HUES64 (cell line): ENCODE data around the gene NMRAL1.

Source experiments
- H3K27ac ChIP-seq: 2 replicates; pipeline ENCODE4 v1.7.0; 2013; ENCODE audit warnings: low read depth, low read length, inconsistent platforms
- H3K27me3 ChIP-seq: 2 replicates; pipeline ENCODE4 v1.6.1; 2013; ENCODE audit warnings: mild to moderate bottlenecking, low read length; ENCODE audit not compliant: insufficient read depth
- H3K36me3 ChIP-seq: 2 replicates; pipeline ENCODE4 v1.6.1; 2013; ENCODE audit warnings: mild to moderate bottlenecking, low read length; ENCODE audit not compliant: insufficient read depth
- H3K4me1 ChIP-seq: 2 replicates; pipeline ENCODE4 v1.6.1; 2013; ENCODE audit warnings: mild to moderate bottlenecking, low read length, moderate library complexity; ENCODE audit not compliant: insufficient read depth
- H3K4me3 ChIP-seq: 2 replicates; pipeline ENCODE4 v1.5.1; 2013; ENCODE audit warnings: mild to moderate bottlenecking, low read length, moderate library complexity
- H3K9ac ChIP-seq: 2 replicates; pipeline ENCODE4 v1.6.1; 2013; ENCODE audit warnings: mild to moderate bottlenecking, low read depth, low read length
- H3K9me3 ChIP-seq: 2 replicates; pipeline ENCODE4 v1.6.1; 2013; ENCODE audit warnings: low read depth, low read length; ENCODE audit not compliant: insufficient read depth
- WGBS: fragments of 150-250, 120-280 bp; methylation state at CpG from one replicate; pipeline ENCODE4 v1.1.7; 2013; ENCODE audit warnings: missing lambda C conversion rate; 5-methylcytosine and 5-hydroxymethylcytosine counted together

NMRAL1 gene

GRCh38 chr16:4501071-4501478, 26.6 kb upstream of the NMRAL1 start:
- no peaks in the 10 kb centered on the region for H3K9me3 ChIP-seq
- 86% methylated on average over 5 of the region's 5 CpGs for WGBS
- H3K4me1 ChIP-seq, result peaks cover 20% of the 10 kb centered on the region; the same call in 1 of the 2 replicates
- H3K27me3 ChIP-seq, result no peaks in the 10 kb centered on the region
- no peak overlapping the region for H3K27ac ChIP-seq
- H3K36me3 ChIP-seq, result no peaks in the 10 kb centered on the region
- no peak overlapping the region for H3K4me3 ChIP-seq
- H3K9ac ChIP-seq, result no peak overlapping the region

GRCh38 chr16:4500272-4500671, 25.8 kb upstream of the NMRAL1 start:
- peaks cover 24% of the 10 kb centered on the region; the same call in 1 of the 2 replicates for H3K4me1 ChIP-seq
- H3K9ac ChIP-seq, result no peak overlapping the region
- no peaks in the 10 kb centered on the region for H3K9me3 ChIP-seq
- 0 out of 2 replicates have a peak overlapping the region, but pooled peaks have one; percentile 17 for H3K27ac ChIP-seq
- H3K27me3 ChIP-seq, result no peaks in the 10 kb centered on the region
- H3K4me3 ChIP-seq, result no peak overlapping the region
- no peaks in the 10 kb centered on the region for H3K36me3 ChIP-seq
- 72% methylated on average over 3 of the region's 3 CpGs for WGBS

GRCh38 chr16:4499196-4499555, 24.8 kb upstream of the NMRAL1 start:
- H3K9me3 ChIP-seq, result no peaks in the 10 kb centered on the region
- H3K4me1 ChIP-seq, result peaks cover 25% of the 10 kb centered on the region; the same call in 1 of the 2 replicates
- no peaks in the 10 kb centered on the region for H3K27me3 ChIP-seq
- no peak overlapping the region for H3K9ac ChIP-seq
- H3K27ac ChIP-seq, result no peak overlapping the region
- 98% methylated on average over 3 of the region's 4 CpGs for WGBS
- H3K4me3 ChIP-seq, result no peak overlapping the region
- H3K36me3 ChIP-seq, result no peaks in the 10 kb centered on the region

- 91% methylated on average over 8 of the region's 8 CpGs for WGBS
- H3K9ac ChIP-seq, result no peak overlapping the region
- no peak overlapping the region for H3K27ac ChIP-seq
- H3K4me1 ChIP-seq, result peaks cover 25% of the 10 kb centered on the region; the same call in 1 of the 2 replicates
- no peaks in the 10 kb centered on the region for H3K27me3 ChIP-seq
- no peaks in the 10 kb centered on the region for H3K9me3 ChIP-seq
- no peak overlapping the region for H3K4me3 ChIP-seq
- no peaks in the 10 kb centered on the region for H3K36me3 ChIP-seq
Observed at GRCh38 chr16:4498546-4499195, 24.2 kb upstream of the NMRAL1 start.

GRCh38 chr16:4496305-4496704, 21.9 kb upstream of the NMRAL1 start:
- Histone ChIP-seq H3K4me1 (peaks cover 21% of the 10 kb centered on the region; the same call in 1 of the 2 replicates), H3K4me3 (no peak overlapping the region), H3K9ac (no peak overlapping the region), H3K27ac (no peak overlapping the region), H3K36me3 (no peaks in the 10 kb centered on the region), H3K27me3 (no peaks in the 10 kb centered on the region), H3K9me3 (no peaks in the 10 kb centered on the region)
- 93% methylated on average over 4 of the region's 4 CpGs for WGBS

DNA sequence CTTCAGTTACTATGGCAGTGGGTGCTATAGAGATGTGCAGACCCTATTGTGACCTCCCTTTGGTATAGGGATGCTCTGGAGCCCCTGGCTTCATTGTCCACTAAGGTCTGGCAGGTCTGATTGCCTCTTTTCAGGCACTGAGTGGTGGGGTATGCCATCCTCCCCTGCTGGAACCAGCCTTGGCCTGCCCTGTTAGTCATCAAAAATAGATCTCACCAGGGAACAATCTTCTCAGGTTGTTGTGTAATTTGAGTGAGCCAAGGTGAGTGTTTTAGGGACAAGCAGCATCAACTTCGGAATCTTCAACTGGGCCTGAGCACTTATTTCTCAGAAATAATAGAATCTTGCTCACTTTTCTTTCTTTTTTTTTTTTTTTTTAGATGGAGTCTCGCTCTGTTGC, 21.3 kb upstream of the NMRAL1 start:
- H3K36me3 ChIP-seq, result no peaks in the 10 kb centered on the region
- no peak overlapping the region for H3K4me3 ChIP-seq
- H3K9ac ChIP-seq, result no peak overlapping the region
- no peaks in the 10 kb centered on the region for H3K27me3 ChIP-seq
- H3K9me3 ChIP-seq, result no peaks in the 10 kb centered on the region
- WGBS, result 92% methylated on average over 2 of the region's 2 CpGs
- no peak overlapping the region for H3K27ac ChIP-seq
- H3K4me1 ChIP-seq, result peaks cover 16% of the 10 kb centered on the region; the same call in 1 of the 2 replicates

- H3K9me3 ChIP-seq, result no peaks in the 10 kb centered on the region
- no peak overlapping the region for H3K4me3 ChIP-seq
- H3K27ac ChIP-seq, result no peak overlapping the region
- 94% methylated on average over 6 of the region's 6 CpGs for WGBS
- H3K27me3 ChIP-seq, result no peaks in the 10 kb centered on the region
- peaks cover 7% of the 10 kb centered on the region; the same call in 1 of the 2 replicates for H3K4me1 ChIP-seq
- no peak overlapping the region for H3K9ac ChIP-seq
- no peaks in the 10 kb centered on the region for H3K36me3 ChIP-seq
Observed at GRCh38 chr16:4494746-4495490, 20.5 kb upstream of the NMRAL1 start.

GRCh38 chr16:4491898-4492297, 17.5 kb upstream of the NMRAL1 start:
- peaks cover 5% of the 10 kb centered on the region; the same call in 1 of the 2 replicates for H3K4me1 ChIP-seq
- H3K9ac ChIP-seq, result no peak overlapping the region
- H3K9me3 ChIP-seq, result no peaks in the 10 kb centered on the region
- no peaks in the 10 kb centered on the region for H3K36me3 ChIP-seq
- WGBS, result over 99% methylated on average over 4 of the region's 4 CpGs
- no peaks in the 10 kb centered on the region for H3K27me3 ChIP-seq
- H3K4me3 ChIP-seq, result no peak overlapping the region
- H3K27ac ChIP-seq, result no peak overlapping the region

- Histone ChIP-seq H3K27ac (no peak overlapping the region), H3K9ac (no peak overlapping the region), H3K36me3 (peaks cover 7% of the 10 kb centered on the region; the same call in 1 of the 2 replicates), H3K4me3 (no peak overlapping the region), H3K9me3 (no peaks in the 10 kb centered on the region), H3K27me3 (no peaks in the 10 kb centered on the region), H3K4me1 (no peaks in the 10 kb centered on the region)
- WGBS, result 87% methylated on average over 5 of the region's 5 CpGs
Observed at GRCh38 chr16:4489030-4489429, 14.6 kb upstream of the NMRAL1 start.

- Histone ChIP-seq H3K4me1 (no peaks in the 10 kb centered on the region), H3K36me3 (peaks cover 7% of the 10 kb centered on the region; the same call in 1 of the 2 replicates), H3K27ac (no peak overlapping the region), H3K9me3 (no peaks in the 10 kb centered on the region), H3K4me3 (no peak overlapping the region), H3K9ac (no peak overlapping the region), H3K27me3 (no peaks in the 10 kb centered on the region)
- WGBS, result 89% methylated on average over 1 of the region's 1 CpG
Observed at GRCh38 chr16:4488499-4488967, 14.1 kb upstream of the NMRAL1 start.

DNA sequence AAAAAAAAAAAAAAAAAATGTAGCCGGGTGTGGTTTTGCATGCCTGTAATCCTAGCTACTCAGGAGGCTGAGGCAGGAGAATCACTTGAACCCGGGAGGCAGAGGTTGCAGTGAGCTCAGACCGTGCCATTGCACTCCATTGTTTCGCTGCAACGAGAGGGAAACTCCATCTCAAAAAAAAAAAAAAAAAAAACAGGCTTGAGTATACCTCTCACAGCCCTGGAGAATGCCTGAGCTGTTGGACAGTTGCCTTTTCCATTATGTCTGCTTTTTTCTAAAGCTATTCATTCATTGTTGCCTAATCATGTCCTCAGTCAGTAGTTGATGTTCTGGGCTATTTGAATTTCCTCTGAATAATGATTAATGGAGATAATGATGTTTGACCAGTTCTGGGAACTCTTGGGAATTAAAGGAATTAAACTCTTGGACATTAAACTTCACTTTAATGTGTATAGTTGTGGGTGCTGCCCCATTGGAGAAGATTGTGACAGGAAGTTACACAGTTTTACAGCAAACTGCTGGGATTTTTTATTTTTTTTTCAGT, 13.6 kb upstream of the NMRAL1 start:
- Histone ChIP-seq H3K9ac (no peak overlapping the region), H3K9me3 (no peaks in the 10 kb centered on the region), H3K27me3 (no peaks in the 10 kb centered on the region), H3K27ac (no peak overlapping the region), H3K36me3 (peaks cover 7% of the 10 kb centered on the region; the same call in 1 of the 2 replicates), H3K4me1 (no peaks in the 10 kb centered on the region), H3K4me3 (no peak overlapping the region)
- WGBS, result 92% methylated on average over 5 of the region's 5 CpGs
